T-helper 1 cell treated with Interleukin-12 subunit alpha and Interleukin-12 subunit beta and Interleukin-4 antibody, amounts not matched to agents 30 μg/mL and 1 μg/mL, for 36 hours (primary cell): Measurements from ENCODE around the gene C1orf210.

Experiments
- H3K27ac Mint-ChIP-seq: one replicate; pipeline ENCODE4 v1.8.0; 2021; ENCODE audit warnings: mild to moderate bottlenecking, mixed read lengths
- H3K27me3 Mint-ChIP-seq: one replicate; pipeline ENCODE4 v1.8.0; 2021; ENCODE audit warnings: low read depth, mixed read lengths
- H3K36me3 Mint-ChIP-seq: one replicate; pipeline ENCODE4 v1.8.0; 2021; ENCODE audit warnings: low read depth, mixed read lengths
- H3K4me1 Mint-ChIP-seq: one replicate; pipeline ENCODE4 v1.8.0; 2021; ENCODE audit warnings: low read depth, mixed read lengths
- H3K4me3 Mint-ChIP-seq: one replicate; pipeline ENCODE4 v1.8.0; 2021; ENCODE audit warnings: mild to moderate bottlenecking, moderate library complexity, mixed read lengths
- H3K9me3 Mint-ChIP-seq: one replicate; pipeline ENCODE4 v1.8.0; 2021; ENCODE audit warnings: mixed read lengths

C1orf210 gene

GRCh38 chr1:43285269-43285990 is at the start of gene C1orf210:
Gene C1orf210, minus strand, starts transcription at chr1:43285581. Its CDS starts 2,311 bp downstream, at chr1:43283270.
- Mint-ChIP-seq H3K27ac (no peak within 1 kb of the TSS), H3K27me3 (peaks cover 7% of the 10 kb centered on the region), H3K4me1 (no peaks in the 10 kb centered on the region), H3K4me3 (no peak within 1 kb of the TSS), H3K36me3 (no peaks in the 10 kb centered on the region), H3K9me3 (no peaks in the 10 kb centered on the region)

GRCh38 chr1:43334453-43335205 is 49.2 kb upstream of the C1orf210 start:
- H3K27me3 Mint-ChIP-seq = no peaks in the 10 kb centered on the region
- no peak overlapping the region for H3K4me3 Mint-ChIP-seq
- no peaks in the 10 kb centered on the region for H3K36me3 Mint-ChIP-seq
- peaks cover 7% of the 10 kb centered on the region for H3K4me1 Mint-ChIP-seq
- no peaks in the 10 kb centered on the region for H3K9me3 Mint-ChIP-seq
- H3K27ac Mint-ChIP-seq = no peak overlapping the region

- Mint-ChIP-seq H3K27me3 (no peaks in the 10 kb centered on the region), H3K4me3 (no peak overlapping the region), H3K27ac (no peak overlapping the region), H3K9me3 (peaks cover 18% of the 10 kb centered on the region), H3K4me1 (peaks cover 10% of the 10 kb centered on the region), H3K36me3 (no peaks in the 10 kb centered on the region)
Measured at GRCh38 chr1:43331688-43332087, 46.3 kb upstream of the C1orf210 start.

- Mint-ChIP-seq H3K4me1 (peaks cover 10% of the 10 kb centered on the region), H3K27me3 (no peaks in the 10 kb centered on the region), H3K9me3 (peaks cover 24% of the 10 kb centered on the region), H3K27ac (no peak overlapping the region), H3K4me3 (no peak overlapping the region), H3K36me3 (peaks cover 1% of the 10 kb centered on the region)
Measured at GRCh38 chr1:43329995-43330751, 44.8 kb upstream of the C1orf210 start.

- no peak overlapping the region for H3K27ac Mint-ChIP-seq
- peaks cover 31% of the 10 kb centered on the region for H3K9me3 Mint-ChIP-seq
- no peaks in the 10 kb centered on the region for H3K27me3 Mint-ChIP-seq
- peaks cover 15% of the 10 kb centered on the region for H3K4me1 Mint-ChIP-seq
- no peak overlapping the region for H3K4me3 Mint-ChIP-seq
- H3K36me3 Mint-ChIP-seq = peaks cover 1% of the 10 kb centered on the region
Measured at GRCh38 chr1:43327549-43328292, 42.3 kb upstream of the C1orf210 start.

GRCh38 chr1:43325381-43325780 is 40.0 kb upstream of the C1orf210 start:
- peaks cover 31% of the 10 kb centered on the region for H3K9me3 Mint-ChIP-seq
- H3K27ac Mint-ChIP-seq = no peak overlapping the region
- no peak overlapping the region for H3K4me3 Mint-ChIP-seq
- peaks cover 14% of the 10 kb centered on the region for H3K4me1 Mint-ChIP-seq
- H3K27me3 Mint-ChIP-seq = no peaks in the 10 kb centered on the region
- H3K36me3 Mint-ChIP-seq = peaks cover 1% of the 10 kb centered on the region

- Mint-ChIP-seq H3K36me3 (peaks cover 1% of the 10 kb centered on the region), H3K27ac (no peak overlapping the region), H3K9me3 (peaks cover 31% of the 10 kb centered on the region), H3K4me3 (no peak overlapping the region), H3K4me1 (peaks cover 9% of the 10 kb centered on the region), H3K27me3 (no peaks in the 10 kb centered on the region)
Measured at GRCh38 chr1:43324810-43325209, 39.4 kb upstream of the C1orf210 start.

- H3K9me3 Mint-ChIP-seq = peaks cover 21% of the 10 kb centered on the region
- peaks cover 1% of the 10 kb centered on the region for H3K36me3 Mint-ChIP-seq
- H3K27me3 Mint-ChIP-seq = no peaks in the 10 kb centered on the region
- H3K4me3 Mint-ChIP-seq = no peak overlapping the region
- H3K4me1 Mint-ChIP-seq = peaks cover 5% of the 10 kb centered on the region
- no peak overlapping the region for H3K27ac Mint-ChIP-seq
Measured at GRCh38 chr1:43322506-43322905, 37.1 kb upstream of the C1orf210 start.

GRCh38 chr1:43321331-43321891 is 36.0 kb upstream of the C1orf210 start:
- Mint-ChIP-seq H3K4me3 (no peak overlapping the region), H3K27ac (no peak overlapping the region), H3K27me3 (no peaks in the 10 kb centered on the region), H3K4me1 (peaks cover 4% of the 10 kb centered on the region), H3K36me3 (peaks cover 1% of the 10 kb centered on the region), H3K9me3 (peaks cover 13% of the 10 kb centered on the region)

GRCh38 chr1:43319766-43320165 is 34.4 kb upstream of the C1orf210 start:
- no peak overlapping the region for H3K4me3 Mint-ChIP-seq
- no peaks in the 10 kb centered on the region for H3K27me3 Mint-ChIP-seq
- peaks cover 3% of the 10 kb centered on the region for H3K4me1 Mint-ChIP-seq
- H3K9me3 Mint-ChIP-seq = peaks cover 3% of the 10 kb centered on the region
- H3K27ac Mint-ChIP-seq = no peak overlapping the region
- no peaks in the 10 kb centered on the region for H3K36me3 Mint-ChIP-seq

GRCh38 chr1:43319288-43319687 is 33.9 kb upstream of the C1orf210 start:
- Mint-ChIP-seq H3K9me3 (no peaks in the 10 kb centered on the region), H3K27ac (no peak overlapping the region), H3K27me3 (no peaks in the 10 kb centered on the region), H3K4me1 (no peaks in the 10 kb centered on the region), H3K4me3 (no peak overlapping the region), H3K36me3 (no peaks in the 10 kb centered on the region)

- H3K4me1 Mint-ChIP-seq = no peaks in the 10 kb centered on the region
- no peaks in the 10 kb centered on the region for H3K9me3 Mint-ChIP-seq
- H3K36me3 Mint-ChIP-seq = no peaks in the 10 kb centered on the region
- H3K27me3 Mint-ChIP-seq = no peaks in the 10 kb centered on the region
- no peak overlapping the region for H3K27ac Mint-ChIP-seq
- H3K4me3 Mint-ChIP-seq = no peak overlapping the region
Measured at GRCh38 chr1:43318831-43319230, 33.5 kb upstream of the C1orf210 start.

- Mint-ChIP-seq H3K4me3 (no peak overlapping the region), H3K27ac (no peak overlapping the region), H3K27me3 (no peaks in the 10 kb centered on the region), H3K9me3 (no peaks in the 10 kb centered on the region), H3K36me3 (no peaks in the 10 kb centered on the region), H3K4me1 (no peaks in the 10 kb centered on the region)
Measured at GRCh38 chr1:43317817-43318471, 32.6 kb upstream of the C1orf210 start.
